GM21423 (cell line): ENCODE measurements around the gene MTFR1L.

Experiments used
- ATAC-seq: cut with Tn5 transposase; IDR thresholded peaks from one replicate; pipeline ENCODE4 v1.9.1; 2021; ENCODE audit warnings: mild to moderate bottlenecking, moderate library complexity; ENCODE audit not compliant: unreplicated experiment

Gene MTFR1L

GRCh38 chr1:25806418-25806817 is 13.3 kb upstream of the MTFR1L start:
- no peak for ATAC-seq

DNA sequence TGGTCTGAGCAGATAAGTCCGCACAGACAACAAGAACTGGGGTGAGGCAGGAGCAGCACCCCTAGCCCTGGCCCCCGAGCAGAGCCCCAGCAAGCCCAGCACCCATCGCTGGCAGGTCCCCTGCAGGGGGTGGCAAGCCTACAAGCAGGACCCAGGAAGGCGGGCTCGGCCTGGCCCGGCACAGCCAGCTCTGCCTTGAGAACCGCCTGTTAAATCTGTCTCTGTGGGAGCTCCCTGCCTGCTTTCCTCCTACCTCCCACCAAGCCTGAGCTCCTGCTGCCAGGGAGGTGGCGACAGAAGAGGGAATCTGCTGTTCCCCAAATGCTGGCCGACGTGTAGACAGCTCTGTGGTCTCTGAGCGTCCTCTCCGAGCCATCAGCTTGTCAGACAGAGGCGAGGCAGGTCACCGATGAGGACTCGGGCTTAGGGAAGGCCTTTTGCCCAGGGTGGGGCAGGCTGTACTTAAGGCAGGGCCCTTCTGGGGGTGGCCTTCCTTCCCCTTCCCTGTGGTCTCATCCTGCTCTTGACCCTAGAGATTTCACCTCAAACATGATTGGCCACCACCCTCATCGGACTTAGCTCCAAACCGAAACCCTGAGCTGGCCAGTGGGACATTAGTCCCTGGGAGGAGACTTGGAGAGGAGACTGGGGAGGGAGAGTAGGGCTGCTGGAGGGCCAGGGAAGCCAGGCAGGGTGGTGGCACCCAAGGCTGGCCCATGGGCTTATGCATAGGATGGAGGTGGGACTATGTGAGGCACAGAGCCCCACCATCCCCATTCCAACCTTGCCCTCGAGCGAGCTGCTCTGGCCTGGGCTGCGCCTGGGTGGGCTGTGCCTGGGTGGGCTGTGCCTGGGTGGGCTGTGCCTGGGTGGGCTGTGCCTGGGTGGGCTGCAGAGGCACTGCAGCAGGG is 12.0 kb upstream of the MTFR1L start:
- no peak for ATAC-seq

DNA sequence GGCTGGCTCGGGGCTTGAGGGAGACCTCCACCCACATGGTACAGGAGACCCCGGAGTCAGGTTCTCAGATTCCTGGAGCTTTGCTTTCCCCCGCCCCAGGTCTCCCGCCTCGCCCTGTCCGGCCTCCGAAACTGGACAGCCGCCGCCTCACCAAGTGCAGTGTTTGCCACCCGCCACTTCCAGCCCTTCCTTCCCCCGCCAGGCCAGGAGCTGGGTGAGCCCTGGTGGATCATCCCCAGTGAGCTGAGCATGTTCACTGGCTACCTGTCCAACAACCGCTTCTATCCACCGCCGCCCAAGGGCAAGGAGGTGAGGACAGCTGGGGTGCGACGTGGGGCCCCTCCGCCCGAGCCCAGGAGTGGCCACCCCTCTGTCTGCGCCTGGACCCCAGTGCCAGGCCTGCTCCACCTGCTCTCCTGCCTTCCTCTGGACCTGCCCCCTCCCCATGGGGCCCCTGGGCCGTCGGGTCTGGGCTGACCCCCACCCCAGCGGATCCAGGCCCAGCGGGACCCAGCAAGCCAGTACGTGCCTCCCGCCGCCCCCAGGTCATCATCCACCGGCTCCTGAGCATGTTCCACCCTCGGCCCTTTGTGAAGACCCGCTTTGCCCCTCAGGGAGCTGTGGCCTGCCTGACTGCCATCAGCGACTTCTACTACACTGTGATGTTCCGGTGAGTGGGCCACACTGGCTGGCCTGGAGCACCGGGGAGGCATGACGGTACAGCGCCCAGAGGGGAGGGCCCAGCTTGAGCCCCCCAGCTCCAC is 11.1 kb upstream of the MTFR1L start:
- no peak for ATAC-seq

- no peak for ATAC-seq
Measured at GRCh38 chr1:25809283-25809926, 10.3 kb upstream of the MTFR1L start.

DNA sequence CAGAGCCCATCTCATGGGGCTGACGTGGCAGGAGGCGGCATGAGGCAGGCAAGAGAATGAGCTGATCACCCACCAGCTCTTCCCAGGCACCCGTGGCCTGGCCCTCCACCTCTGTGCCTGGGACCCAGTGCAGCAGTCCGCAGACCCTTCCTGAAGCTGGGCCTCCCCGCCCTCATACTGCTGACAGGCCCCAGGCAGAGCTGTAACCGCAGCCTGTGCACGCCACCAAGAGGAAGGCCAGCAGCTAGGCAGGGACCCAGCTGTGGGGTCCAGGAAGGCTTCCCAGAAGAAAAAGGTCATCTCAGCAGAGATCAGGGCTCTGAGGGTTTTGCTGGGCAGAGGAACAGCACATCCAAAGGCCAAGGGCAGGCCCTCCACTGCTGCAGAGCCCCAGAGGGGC is 9.8 kb upstream of the MTFR1L start:
- ATAC-seq = no peak

DNA sequence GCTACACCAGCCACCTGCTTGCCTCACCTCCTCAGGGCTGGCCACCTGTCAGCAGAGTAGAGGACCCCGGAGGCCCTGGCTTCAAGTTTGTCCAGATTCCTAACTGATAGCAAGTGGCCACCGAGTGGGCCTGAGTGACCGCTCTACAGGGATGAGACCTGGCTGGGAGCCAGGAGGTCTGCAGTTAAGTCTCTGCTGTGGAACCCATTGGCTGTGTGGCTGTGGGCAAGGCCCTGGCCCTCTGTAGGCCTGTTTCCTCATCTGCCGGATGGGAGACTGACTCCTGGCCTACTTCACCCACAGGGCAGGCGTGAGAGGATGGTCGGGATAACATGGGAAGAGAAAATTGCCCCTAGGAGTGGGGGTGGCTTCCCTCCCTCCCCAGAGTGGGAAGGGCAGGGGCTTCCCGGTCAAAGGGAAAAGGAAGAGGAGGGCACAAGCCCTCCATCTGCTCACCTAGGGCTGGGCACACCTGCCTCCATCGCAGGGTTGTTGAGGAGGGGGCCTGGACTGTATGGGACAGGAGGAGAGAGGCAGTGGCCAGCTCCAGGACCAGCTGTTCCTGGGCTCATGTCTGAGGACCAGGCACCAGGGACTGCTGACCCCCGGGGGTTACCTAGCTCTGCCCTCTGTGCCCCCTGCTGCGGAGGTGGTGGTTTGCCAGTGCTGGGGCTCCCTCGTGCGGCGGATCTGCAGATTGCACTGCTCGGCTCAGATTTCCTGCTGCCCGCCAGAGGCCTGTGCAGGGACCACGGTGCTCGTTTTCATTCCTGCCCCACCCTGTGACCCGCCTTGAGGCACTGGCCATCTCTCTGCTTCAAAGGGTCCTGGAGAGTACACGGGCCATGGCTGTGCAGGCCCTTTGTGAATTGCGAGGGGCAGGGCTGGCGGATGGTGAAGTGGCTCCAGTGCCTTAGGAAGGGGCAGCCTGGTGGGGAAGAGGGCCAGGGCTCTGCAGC is 9.1 kb upstream of the MTFR1L start:
- no peak for ATAC-seq

GRCh38 chr1:25811384-25812082 is 8.2 kb upstream of the MTFR1L start:
- no peak for ATAC-seq

DNA sequence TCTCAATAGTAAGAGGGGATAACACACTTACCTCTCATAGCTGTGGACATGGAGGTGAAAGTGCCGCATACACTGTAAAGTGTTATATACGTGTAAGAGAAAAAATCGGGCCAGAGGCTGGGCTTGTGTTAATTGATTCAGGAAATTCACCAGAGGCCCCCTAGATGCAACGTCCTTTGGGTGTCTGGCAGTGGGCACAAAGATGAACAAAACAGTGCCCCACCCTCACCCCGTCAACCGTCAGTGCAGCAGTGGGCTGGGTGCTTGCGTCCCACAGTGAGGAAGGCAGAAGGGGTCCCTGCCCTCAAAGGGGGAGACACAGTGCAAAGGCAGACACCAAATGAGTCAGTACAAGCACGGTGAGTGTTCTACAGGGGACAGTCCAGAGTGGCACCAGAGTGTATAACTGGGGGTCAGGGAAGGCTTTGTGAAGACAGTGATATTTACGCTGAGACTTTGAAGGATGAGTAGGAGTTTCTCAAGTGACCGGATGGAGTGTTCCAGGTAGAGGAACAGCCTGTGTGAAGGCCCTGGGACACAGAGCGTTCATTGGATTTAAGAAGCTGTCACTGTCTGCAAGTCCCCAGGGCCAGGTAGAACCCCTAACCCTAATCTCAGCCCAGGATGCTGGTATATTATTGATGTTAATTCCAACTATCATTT is 6.6 kb upstream of the MTFR1L start:
- no peak for ATAC-seq

- no peak for ATAC-seq
Measured at GRCh38 chr1:25813734-25814471, 5.9 kb upstream of the MTFR1L start.

- ATAC-seq = no peak
Measured at GRCh38 chr1:25814549-25815087, 5.1 kb upstream of the MTFR1L start.

DNA sequence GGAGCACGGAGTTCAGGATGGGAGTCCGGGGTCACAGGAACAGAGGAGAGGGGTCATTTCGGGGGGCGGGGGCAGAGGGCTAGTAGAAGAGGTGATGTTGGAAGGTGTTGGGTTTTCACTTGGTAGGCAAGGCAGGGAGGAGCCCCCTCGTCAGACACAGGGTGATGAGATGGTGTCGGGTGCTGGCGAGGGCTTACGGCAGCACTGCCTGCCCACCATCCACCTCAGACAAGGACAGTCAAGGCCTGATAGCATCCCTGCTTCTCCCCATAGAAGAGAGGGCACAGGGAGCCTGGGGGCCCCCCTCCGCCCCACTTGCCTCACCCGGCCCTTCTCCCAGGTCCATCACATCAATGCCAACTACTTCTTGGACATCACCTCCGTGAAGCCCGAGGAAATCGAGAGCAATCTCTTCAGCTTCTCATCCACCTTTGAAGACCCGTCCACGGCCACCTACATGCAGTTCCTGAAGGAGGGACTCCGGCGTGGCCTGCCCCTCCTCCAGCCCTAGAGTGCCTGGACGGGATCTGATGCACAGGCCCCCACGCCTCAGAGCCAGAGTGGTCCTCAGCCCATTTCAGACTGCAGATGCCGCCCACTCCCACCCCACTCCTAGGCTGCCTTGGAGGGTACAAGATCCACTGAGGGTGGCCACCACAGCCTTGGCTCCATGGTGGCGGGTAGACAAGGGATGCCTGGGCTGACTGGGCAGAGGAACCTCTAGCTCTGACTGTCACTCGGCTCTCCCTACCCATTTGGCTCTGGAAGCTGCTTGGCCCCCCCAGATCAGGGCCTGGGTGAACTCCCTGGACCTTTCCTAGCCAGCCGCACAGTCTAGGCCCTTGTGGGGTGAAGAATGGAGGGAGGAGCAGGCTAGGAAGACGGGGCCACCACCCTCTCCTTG is 4.3 kb upstream of the MTFR1L start:
- no peak for ATAC-seq

DNA sequence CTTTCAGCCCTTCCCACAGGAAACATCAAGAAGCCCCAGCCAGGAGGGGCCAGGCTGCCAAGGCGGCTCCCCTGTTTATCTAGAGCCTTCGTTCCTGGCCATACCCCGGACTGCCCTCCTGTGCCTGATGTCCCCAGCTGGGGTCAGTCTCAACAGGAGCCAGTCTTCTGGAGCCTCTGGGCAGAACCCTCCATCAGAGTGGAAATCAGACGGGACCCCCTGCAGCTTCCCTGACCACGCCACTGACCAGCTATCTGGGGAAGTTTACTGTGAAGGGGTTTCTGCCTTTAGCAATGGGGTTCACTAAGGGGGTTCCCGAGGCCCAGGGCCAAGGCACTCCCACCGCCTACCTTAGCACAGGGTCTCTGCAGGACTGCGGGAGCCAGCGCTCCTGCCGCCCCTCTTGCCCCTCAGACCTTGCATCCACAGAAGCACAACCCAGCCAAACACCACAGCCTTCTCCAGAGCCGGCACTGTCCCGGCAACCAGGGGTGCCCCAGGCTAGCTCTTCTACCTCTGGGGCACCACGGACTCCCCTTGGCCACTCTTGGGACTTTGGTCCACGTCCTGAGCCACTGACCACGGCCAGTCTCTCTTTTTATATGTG is 3.5 kb upstream of the MTFR1L start:
- ATAC-seq = no peak

DNA sequence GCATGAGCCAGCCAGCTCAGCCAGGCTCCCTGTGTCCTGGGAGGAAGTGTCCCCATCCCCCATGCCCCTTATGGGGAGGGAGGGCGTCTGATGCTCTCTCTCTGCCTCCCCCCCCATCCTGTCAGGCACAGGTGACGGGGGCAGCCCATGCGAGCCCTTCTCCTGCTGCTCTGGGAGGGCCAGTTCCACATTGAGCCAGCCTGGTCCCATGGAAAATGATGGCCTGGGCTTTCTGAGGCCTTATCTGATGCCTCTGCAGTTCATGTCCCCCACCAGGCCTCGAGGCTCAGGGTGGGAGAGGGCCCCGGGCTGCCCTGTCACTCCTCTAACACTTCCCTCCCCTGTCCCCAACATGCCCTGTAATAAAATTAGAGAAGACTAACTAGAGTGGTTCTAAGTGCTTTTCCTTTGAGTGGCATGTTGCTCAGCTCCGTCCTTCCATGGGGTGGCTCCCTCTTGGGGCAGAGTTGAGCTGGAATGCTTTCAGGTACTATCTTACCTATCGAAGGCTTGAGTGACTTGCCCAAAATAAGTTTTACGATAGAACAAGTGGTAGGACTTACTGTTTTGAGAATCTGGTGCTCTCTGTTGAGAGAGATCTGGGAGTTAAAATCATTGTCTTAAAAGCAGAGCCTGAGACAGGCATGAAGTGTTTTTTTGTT is 1.8 kb upstream of the MTFR1L start:
- ATAC-seq = no peak

DNA sequence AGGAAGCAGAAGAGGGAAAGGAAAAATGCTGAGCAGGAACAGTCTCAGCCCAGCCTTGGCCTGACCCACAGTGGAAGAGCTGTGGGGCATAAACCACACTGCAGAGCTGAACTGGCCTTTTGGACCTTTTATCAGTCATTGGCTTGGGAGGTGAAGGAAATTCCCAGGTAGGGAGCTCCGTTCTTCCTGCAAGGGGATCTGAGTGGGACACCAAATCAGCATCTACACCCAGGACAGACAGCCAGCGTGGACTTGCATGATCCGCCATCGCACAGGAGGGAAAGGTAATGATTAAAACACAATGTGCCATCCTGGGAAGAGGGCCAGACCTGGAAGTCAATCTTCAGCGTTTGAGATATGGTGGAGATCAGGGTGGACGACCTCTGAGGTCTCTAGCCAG is 1.2 kb upstream of the MTFR1L start:
- ATAC-seq = no peak

- ATAC-seq = peak; percentile 40
Measured at GRCh38 chr1:25820247-25821111, 725 bp downstream of the MTFR1L start.

GRCh38 chr1:25821112-25821476 is 1.3 kb downstream of the MTFR1L start:
- ATAC-seq = no peak
